NB4 (cell line): ENCODE measurements around the gene DMTF1.

Experiments
- DNase-seq: peaks from one replicate; pipeline ENCODE4 v3.0.0; 2010; ENCODE audit warnings: low read depth
- H3K4me3 ChIP-seq: one replicate; pipeline ENCODE4 v1.5.1; 2011; ENCODE audit warnings: mild to moderate bottlenecking, low read depth, low read length, moderate library complexity
- CTCF ChIP-seq: IDR thresholded peaks from one replicate; pipeline ENCODE4 v1.5.1; 2012; ENCODE audit warnings: low read depth, low read length
- MYC ChIP-seq: IDR thresholded peaks from 2 replicates; pipeline ENCODE4 v1.6.1; 2011; ENCODE audit warnings: low read depth, low read length
- POLR2A ChIP-seq: IDR thresholded peaks from 2 replicates; pipeline ENCODE4 v1.6.1; 2011; ENCODE audit warnings: mild to moderate bottlenecking; ENCODE audit not compliant: insufficient read length; ENCODE audit errors: extremely low read depth
- TF ChIP-seq, protein P1 (sequence below): IDR thresholded peaks from 2 replicates; pipeline ENCODE4 v1.6.1; 2011; ENCODE audit warnings: low read depth, low read length

DMTF1 gene

GRCh38 chr7:87127019-87127418, 25.2 kb upstream of the DMTF1 start:
- TF ChIP-seq MYC (no peak), CTCF (no peak), POLR2A (no peak)
- TF ChIP-seq, protein P1, sequence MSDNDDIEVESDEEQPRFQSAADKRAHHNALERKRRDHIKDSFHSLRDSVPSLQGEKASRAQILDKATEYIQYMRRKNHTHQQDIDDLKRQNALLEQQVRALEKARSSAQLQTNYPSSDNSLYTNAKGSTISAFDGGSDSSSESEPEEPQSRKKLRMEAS = no peak
- H3K4me3 ChIP-seq = no peak overlapping the region
- no peak for DNase-seq

GRCh38 chr7:87128861-87129267, 23.4 kb upstream of the DMTF1 start:
- no peak overlapping the region for H3K4me3 ChIP-seq
- DNase-seq = no peak
- TF ChIP-seq MYC (no peak), POLR2A (no peak), CTCF (no peak)
- TF ChIP-seq, protein P1 = no peak

GRCh38 chr7:87129332-87129731, 22.9 kb upstream of the DMTF1 start:
- no peak overlapping the region for H3K4me3 ChIP-seq
- TF ChIP-seq MYC (no peak), POLR2A (no peak), CTCF (no peak)
- TF ChIP-seq, protein P1 = no peak
- no peak for DNase-seq

DNA sequence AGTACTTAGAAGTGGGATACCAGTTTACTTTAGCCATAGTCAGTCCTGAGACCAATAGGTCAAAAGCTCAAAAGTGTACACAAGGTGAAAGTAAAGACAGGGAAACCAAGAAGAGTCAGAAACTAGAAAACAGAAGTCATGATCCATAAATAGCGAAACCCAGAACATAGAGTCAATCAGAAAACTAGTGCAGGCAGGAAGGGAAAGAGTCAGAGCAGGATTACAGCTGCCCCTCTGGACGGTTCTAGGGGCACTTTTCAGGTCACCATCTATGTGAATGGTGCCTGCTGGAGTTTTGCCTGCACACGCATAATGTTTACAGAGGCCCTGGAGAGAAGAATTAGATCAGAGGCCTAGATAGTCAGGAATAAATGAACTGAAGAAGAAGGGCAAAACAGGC, 22.4 kb upstream of the DMTF1 start:
- no peak overlapping the region for H3K4me3 ChIP-seq
- TF ChIP-seq CTCF (no peak), POLR2A (no peak), MYC (no peak)
- TF ChIP-seq, protein P1 = no peak
- DNase-seq = no peak

- H3K4me3 ChIP-seq = no peak overlapping the region
- DNase-seq = no peak
- TF ChIP-seq CTCF (no peak), POLR2A (no peak)
- TF ChIP-seq, protein P1 = no peak
These were observed 20.5 kb upstream of the DMTF1 start for GRCh38 chr7:87131771-87132170.

GRCh38 chr7:87137271-87137670, 15.0 kb upstream of the DMTF1 start:
- H3K4me3 ChIP-seq = no peak overlapping the region
- TF ChIP-seq, protein P1 = no peak
- TF ChIP-seq CTCF = no peak
- no peak for TF ChIP-seq POLR2A
- TF ChIP-seq MYC = no peak
- DNase-seq = no peak
